DND-41 (cell line): ENCODE data around the gene HOMER1.

Source experiments
- ATAC-seq: fragments of 200-7000 bp; cut with Tn5 transposase; 3 replicates; pipeline ENCODE4 v1.9.1; 2021; ENCODE audit warnings: low read depth; ENCODE audit not compliant: insufficient read depth
- DNase-seq: peaks from one replicate; pipeline ENCODE4 v3.0.0-alpha.2; 2020
- H2AFZ ChIP-seq: 2 replicates; pipeline ENCODE4 v1.6.0; 2012; ENCODE audit warnings: low read depth, low read length
- H3K27ac ChIP-seq: 2 replicates; pipeline ENCODE4 v1.5.1; 2012; ENCODE audit warnings: low read length, inconsistent platforms
- H3K27me3 ChIP-seq: fragments of 200-600 bp; sonication (generic); 2 replicates; pipeline ENCODE4 v1.6.0; 2012; ENCODE audit warnings: low read length, mild to moderate bottlenecking, inconsistent platforms; ENCODE audit not compliant: insufficient read depth, poor library complexity
- H3K36me3 ChIP-seq: 2 replicates; pipeline ENCODE4 v1.5.1; 2012; ENCODE audit warnings: low read length, inconsistent platforms; ENCODE audit not compliant: insufficient read depth
- H3K4me1 ChIP-seq: 2 replicates; pipeline ENCODE4 v1.5.1; 2012; ENCODE audit warnings: mild to moderate bottlenecking, low read length; ENCODE audit not compliant: insufficient read depth
- H3K4me2 ChIP-seq: 2 replicates; pipeline ENCODE4 v1.6.0; 2012; ENCODE audit warnings: mild to moderate bottlenecking, moderate library complexity, low read length, inconsistent platforms; ENCODE audit not compliant: insufficient read depth
- H3K4me3 ChIP-seq, 2 experiments: fragments of 200-600 bp in 1 of 2; shearing (Covaris generic) in 1 of 2; 2 replicates each; pipeline ENCODE4 v1.5.1; 2012 to 2016; ENCODE audit warnings: inconsistent platforms in 2 of 2, low read length in 2 of 2, mild to moderate bottlenecking in 2 of 2, low read depth in 1 of 2, moderate library complexity in 1 of 2
- H3K79me2 ChIP-seq: 2 replicates; pipeline ENCODE4 v1.6.0; 2012; ENCODE audit warnings: low read length, inconsistent platforms; ENCODE audit not compliant: insufficient read depth
- H3K9ac ChIP-seq: 2 replicates; pipeline ENCODE4 v1.6.0; 2012; ENCODE audit warnings: low read depth, mild to moderate bottlenecking, inconsistent platforms, low read length, moderate library complexity
- H3K9me3 ChIP-seq: 2 replicates; pipeline ENCODE4 v1.5.1; 2012; ENCODE audit warnings: low read length, moderate library complexity, mild to moderate bottlenecking, inconsistent platforms; ENCODE audit not compliant: insufficient read depth, severe bottlenecking
- H4K20me1 ChIP-seq: 2 replicates; pipeline ENCODE4 v1.6.0; 2012; ENCODE audit warnings: low read length; ENCODE audit not compliant: insufficient read depth
- CTCF ChIP-seq: IDR thresholded peaks from 2 replicates; pipeline ENCODE4 v1.5.1; 2012; ENCODE audit warnings: borderline replicate concordance, low read length, moderate library complexity, mild to moderate bottlenecking; ENCODE audit not compliant: poor library complexity, severe bottlenecking; ENCODE audit errors: extremely low read depth
- EZH2 ChIP-seq: IDR thresholded peaks from 3 replicates; pipeline ENCODE4 v1.6.1; 2012; ENCODE audit warnings: borderline replicate concordance, low read depth, mild to moderate bottlenecking, moderate library complexity, low read length, inconsistent platforms; ENCODE audit not compliant: severe bottlenecking

HOMER1 gene

GRCh38 chr5:79464278-79464677 is 49.7 kb downstream of the HOMER1 start:
- ATAC-seq (no peak), DNase-seq (no peak)
- H3K79me2 ChIP-seq, result peaks cover 3% of the 10 kb centered on the region; the same call in 1 of the 2 replicates
- no peak overlapping the region for H3K9ac ChIP-seq
- H3K4me3 ChIP-seq, result no peak overlapping the region
- no peak overlapping the region for H2AFZ ChIP-seq
- H3K4me1 ChIP-seq, result no peaks in the 10 kb centered on the region
- H3K36me3 ChIP-seq, result no peaks in the 10 kb centered on the region
- no peaks in the 10 kb centered on the region for H4K20me1 ChIP-seq
- no peak for TF ChIP-seq CTCF
- no peak for TF ChIP-seq EZH2
- no peak overlapping the region for H3K27ac ChIP-seq
- H3K27me3 ChIP-seq, result no peaks in the 10 kb centered on the region
- no peaks in the 10 kb centered on the region for H3K9me3 ChIP-seq
- H3K4me2 ChIP-seq, result no peak overlapping the region

- no peak overlapping the region for H3K4me2 ChIP-seq
- TF ChIP-seq CTCF, result no peak
- TF ChIP-seq EZH2, result no peak
- ATAC-seq (no peak), DNase-seq (no peak)
- no peak overlapping the region for H3K27ac ChIP-seq
- H3K9me3 ChIP-seq, result no peaks in the 10 kb centered on the region
- H2AFZ ChIP-seq, result no peak overlapping the region
- H3K27me3 ChIP-seq, result no peaks in the 10 kb centered on the region
- H3K9ac ChIP-seq, result no peak overlapping the region
- H4K20me1 ChIP-seq, result no peaks in the 10 kb centered on the region
- H3K4me1 ChIP-seq, result no peaks in the 10 kb centered on the region
- no peak overlapping the region for H3K4me3 ChIP-seq
- H3K79me2 ChIP-seq, result peaks cover 3% of the 10 kb centered on the region; the same call in 1 of the 2 replicates
- no peaks in the 10 kb centered on the region for H3K36me3 ChIP-seq
Observed at GRCh38 chr5:79459626-79460025, 54.3 kb downstream of the HOMER1 start.

GRCh38 chr5:79456890-79457583 is 56.9 kb downstream of the HOMER1 start:
- no peak overlapping the region for H3K4me3 ChIP-seq
- H3K79me2 ChIP-seq, result no peaks in the 10 kb centered on the region
- no peak overlapping the region for H3K4me2 ChIP-seq
- no peak for TF ChIP-seq CTCF
- TF ChIP-seq EZH2, result no peak
- no peaks in the 10 kb centered on the region for H3K9me3 ChIP-seq
- H3K27me3 ChIP-seq, result no peaks in the 10 kb centered on the region
- H3K4me1 ChIP-seq, result no peaks in the 10 kb centered on the region
- H2AFZ ChIP-seq, result no peak overlapping the region
- no peak overlapping the region for H3K27ac ChIP-seq
- no peak for DNase-seq
- ATAC-seq, result no peak
- H3K9ac ChIP-seq, result no peak overlapping the region
- H4K20me1 ChIP-seq, result no peaks in the 10 kb centered on the region
- H3K36me3 ChIP-seq, result no peaks in the 10 kb centered on the region
